ENCODE data around the gene IRGQ.

DNA sequence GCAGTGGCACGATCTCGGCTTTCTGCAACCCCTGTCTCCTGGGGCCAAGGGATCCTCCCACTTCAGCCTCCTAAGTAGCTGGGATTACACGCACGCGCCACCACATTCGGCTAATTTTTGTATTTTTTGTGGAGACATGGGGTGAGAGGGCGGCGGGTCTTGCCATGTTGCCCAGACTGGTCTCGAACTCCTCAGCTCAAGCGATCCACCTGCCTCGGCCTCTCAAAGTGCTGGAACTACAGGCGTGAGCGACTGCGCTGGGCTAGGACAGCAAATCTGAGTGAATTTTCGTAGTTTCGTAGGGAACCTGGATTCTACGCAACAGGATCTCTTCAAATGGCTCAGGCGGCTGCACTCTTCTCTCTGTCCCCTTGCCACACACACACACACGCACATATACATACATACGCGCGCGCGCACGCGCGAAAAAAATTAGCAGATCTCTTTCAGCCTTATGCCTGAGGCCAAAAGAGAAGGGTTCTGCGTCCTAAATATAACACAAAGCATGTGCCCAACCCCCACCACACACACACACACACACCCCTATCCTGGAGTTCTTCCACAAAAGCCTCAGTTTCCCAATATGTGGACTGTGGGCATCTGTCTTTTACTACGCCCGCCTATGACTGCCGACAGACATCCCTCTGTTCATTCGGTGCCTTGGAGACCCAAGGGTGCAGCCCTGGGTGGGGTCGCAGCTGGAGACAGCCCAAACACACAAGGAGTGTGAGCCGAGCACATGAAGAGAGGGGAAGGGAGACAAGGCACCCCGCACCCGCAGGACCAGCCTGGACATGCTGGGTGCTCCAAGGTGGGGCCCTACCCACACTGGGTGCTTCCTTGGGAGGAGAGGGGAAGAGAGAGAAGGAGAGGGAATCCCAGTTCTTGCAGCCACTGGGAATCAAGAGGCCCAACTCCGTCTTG is 19.7 kb downstream of the IRGQ start:
- no peak for TF ChIP-seq EZH2 (IDR thresholded peaks at IDR 0.05; ENCODE audit: borderline replicate concordance, insufficient read depth, low read length, poor library complexity, severe bottlenecking)
- TF ChIP-seq, protein P1, sequence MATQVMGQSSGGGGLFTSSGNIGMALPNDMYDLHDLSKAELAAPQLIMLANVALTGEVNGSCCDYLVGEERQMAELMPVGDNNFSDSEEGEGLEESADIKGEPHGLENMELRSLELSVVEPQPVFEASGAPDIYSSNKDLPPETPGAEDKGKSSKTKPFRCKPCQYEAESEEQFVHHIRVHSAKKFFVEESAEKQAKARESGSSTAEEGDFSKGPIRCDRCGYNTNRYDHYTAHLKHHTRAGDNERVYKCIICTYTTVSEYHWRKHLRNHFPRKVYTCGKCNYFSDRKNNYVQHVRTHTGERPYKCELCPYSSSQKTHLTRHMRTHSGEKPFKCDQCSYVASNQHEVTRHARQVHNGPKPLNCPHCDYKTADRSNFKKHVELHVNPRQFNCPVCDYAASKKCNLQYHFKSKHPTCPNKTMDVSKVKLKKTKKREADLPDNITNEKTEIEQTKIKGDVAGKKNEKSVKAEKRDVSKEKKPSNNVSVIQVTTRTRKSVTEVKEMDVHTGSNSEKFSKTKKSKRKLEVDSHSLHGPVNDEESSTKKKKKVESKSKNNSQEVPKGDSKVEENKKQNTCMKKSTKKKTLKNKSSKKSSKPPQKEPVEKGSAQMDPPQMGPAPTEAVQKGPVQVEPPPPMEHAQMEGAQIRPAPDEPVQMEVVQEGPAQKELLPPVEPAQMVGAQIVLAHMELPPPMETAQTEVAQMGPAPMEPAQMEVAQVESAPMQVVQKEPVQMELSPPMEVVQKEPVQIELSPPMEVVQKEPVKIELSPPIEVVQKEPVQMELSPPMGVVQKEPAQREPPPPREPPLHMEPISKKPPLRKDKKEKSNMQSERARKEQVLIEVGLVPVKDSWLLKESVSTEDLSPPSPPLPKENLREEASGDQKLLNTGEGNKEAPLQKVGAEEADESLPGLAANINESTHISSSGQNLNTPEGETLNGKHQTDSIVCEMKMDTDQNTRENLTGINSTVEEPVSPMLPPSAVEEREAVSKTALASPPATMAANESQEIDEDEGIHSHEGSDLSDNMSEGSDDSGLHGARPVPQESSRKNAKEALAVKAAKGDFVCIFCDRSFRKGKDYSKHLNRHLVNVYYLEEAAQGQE (IDR thresholded peaks at IDR 0.05; ENCODE audit: borderline replicate concordance): no peak
- TF ChIP-seq, protein P2, sequence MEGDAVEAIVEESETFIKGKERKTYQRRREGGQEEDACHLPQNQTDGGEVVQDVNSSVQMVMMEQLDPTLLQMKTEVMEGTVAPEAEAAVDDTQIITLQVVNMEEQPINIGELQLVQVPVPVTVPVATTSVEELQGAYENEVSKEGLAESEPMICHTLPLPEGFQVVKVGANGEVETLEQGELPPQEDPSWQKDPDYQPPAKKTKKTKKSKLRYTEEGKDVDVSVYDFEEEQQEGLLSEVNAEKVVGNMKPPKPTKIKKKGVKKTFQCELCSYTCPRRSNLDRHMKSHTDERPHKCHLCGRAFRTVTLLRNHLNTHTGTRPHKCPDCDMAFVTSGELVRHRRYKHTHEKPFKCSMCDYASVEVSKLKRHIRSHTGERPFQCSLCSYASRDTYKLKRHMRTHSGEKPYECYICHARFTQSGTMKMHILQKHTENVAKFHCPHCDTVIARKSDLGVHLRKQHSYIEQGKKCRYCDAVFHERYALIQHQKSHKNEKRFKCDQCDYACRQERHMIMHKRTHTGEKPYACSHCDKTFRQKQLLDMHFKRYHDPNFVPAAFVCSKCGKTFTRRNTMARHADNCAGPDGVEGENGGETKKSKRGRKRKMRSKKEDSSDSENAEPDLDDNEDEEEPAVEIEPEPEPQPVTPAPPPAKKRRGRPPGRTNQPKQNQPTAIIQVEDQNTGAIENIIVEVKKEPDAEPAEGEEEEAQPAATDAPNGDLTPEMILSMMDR (IDR thresholded peaks at IDR 0.05; ENCODE audit: poor library complexity, severe bottlenecking): no peak
- TF ChIP-seq POLR2AphosphoS5 (IDR thresholded peaks at IDR 0.05): no peak
- no peak for TF ChIP-seq MXI1 (conservative IDR thresholded peaks at IDR 0.05; ENCODE audit: poor library complexity, severe bottlenecking)
